Middle frontal gyrus (tissue), 1 donor: ENCODE measurements around the gene CSNK2A2.

Source experiments
- DNase-seq: peaks from one replicate; pipeline ENCODE4 v3.0.0-alpha.2; 2015; ENCODE audit warnings: low spot score; ENCODE audit errors: extremely low spot score

CSNK2A2 gene

DNA sequence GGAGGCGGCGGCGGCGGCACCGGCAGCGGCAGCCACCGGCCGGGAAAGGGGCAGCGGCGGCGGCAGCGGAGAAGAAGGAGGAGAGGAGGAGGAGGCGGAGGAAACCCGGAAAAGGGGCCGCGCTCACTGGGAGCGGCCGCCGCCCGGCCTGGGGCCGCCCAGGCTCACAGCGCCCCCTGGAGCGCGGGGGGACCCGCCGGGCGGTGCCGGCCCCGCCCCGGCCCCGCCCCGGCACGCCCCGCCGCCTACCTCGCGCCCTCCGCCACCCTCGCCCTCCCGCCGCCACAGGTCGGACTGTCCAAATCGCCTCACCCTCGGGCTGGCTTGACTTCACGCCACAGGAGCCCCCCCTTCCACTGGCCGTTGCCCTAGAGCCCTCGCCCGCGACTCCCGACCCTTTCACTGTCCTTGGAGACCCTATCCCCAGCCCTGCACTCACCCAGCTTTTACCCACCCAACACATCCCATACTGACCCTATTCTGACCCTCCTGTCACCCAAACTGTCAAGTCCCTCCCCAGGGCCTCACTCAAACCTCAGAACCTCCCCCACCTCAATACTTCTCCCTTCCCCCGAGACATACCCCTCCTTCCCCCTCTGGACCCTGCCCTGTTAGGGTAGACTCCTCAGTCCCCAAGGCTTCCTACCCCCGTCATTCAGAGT, at the start of gene CSNK2A2:
Gene CSNK2A2 (minus strand): TSS at position 85 of the 662 bp plus-strand sequence. CDS start 370 bp downstream, outside the sequence.
- DNase-seq = no peak

- DNase-seq = no peak
These were observed 45.7 kb upstream of the CSNK2A2 start for GRCh38 chr16:58243528-58244004.

DNA sequence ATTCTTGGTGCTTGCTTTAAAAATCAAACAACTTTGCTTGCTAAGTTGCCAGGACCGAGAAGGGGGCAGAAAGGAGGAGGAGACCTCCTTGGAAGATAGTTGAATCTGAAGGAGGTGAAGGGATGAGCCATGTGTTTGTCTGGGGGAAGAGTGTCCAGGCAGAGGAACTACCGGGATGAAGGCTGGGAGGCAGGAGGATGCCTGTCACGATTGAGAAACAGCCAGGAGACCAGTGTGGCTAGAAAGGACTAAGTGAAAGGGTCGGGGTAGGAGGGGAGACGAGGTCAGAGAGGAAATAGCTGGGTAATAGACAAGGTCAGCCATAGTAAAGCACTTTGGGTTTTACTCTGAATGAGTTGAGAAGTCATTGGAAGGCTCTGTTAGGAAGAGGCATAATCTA, 38.9 kb upstream of the CSNK2A2 start:
- no peak for DNase-seq

DNA sequence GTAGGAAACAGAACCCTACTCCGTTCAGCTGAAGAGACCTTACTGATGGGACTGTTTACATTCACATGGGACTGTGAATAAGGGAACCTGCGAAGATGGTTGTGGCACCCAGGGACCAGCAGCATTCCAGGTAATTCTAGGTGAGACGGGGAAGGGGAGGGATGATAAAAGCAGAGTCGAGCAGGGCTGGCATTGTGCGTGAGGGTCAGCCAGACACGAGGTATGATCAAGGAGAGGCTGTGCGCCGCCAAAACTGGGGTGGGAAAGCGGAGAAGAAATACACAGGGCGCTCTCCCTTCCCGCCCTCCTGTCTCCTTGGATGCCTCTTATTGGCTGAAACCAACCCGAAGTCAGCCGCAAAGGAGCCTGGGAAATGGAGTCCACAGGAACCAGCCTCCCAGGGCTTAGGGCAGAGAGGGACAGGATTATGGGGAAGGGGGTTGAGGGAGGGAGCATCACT, 38.4 kb upstream of the CSNK2A2 start:
- DNase-seq = peak; percentile 64

- DNase-seq = no peak
These were observed 37.8 kb upstream of the CSNK2A2 start for GRCh38 chr16:58235663-58236062.

DNA sequence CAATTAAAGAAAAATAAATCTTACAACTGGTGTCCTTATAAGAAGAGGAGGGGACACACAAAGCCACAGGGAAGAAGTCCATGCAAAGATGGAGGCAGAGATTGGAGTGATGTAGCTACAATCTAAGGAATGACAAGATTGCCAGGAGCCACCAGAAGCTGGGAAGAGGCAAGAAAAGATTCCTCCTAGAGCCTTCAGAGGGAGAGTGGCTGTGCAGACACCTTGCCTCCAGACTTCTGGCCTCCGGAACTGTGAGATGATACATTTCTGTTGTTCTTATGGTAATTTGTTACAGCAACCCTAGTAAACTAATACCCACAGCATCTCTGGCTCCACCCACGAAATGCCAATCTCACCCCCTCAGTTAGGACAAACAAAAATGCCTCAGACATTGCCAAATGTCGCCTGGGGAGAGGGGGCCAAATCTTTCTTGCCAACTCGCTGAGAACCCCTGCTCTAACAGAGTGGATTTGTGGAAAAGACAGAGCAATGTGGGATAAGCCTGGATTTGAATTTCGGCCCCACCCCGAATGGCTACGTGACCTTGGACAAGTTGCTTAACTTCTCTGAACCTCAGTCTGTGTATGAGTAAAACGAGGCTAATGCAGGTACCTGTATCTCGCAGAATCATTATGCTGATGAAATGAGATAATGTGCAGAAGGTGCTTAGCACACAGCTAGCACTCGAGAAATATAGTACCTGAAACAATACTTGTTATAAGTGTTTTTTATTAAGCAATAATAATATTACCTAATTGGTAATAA, 37.1 kb upstream of the CSNK2A2 start:
- DNase-seq = no peak

DNA sequence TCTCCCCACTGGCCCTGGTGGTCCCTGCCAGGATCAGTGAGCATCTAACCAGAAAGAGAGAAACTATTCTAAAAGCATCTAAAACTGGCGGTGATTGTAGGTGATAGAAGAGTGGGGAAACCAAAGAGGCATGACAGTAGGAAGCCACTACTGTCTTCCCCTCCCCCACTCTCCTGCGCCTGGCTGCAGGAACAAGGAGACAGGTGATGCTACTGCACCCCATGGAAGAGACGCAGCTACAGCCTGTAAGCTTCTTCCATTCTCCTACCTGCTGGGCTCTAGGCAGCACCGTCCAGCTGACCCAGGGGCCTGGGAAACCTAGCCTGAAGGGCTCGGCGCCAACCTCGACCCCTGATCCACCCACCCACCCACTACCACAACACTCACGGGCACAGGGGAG, 32.4 kb upstream of the CSNK2A2 start:
- no peak for DNase-seq

DNA sequence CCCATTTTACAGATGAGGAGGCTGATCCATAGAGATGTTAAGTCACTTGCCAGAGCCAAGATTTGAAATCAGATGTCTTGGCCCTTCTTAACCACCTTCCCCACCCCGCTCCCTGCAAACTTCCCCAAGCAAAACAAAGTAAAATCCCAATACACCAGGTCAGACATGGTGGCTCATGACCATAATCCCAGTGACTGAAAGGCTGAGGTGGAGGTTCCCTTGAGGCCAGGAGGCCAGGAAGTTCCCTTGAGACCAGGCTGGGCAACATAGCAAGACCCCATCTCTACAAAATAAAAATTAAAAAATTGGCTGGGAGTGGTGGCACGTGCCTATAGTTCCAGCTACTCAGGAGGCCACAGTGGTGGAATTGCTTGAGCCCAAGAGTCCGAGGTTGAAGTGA, 28.9 kb upstream of the CSNK2A2 start:
- DNase-seq = no peak

GRCh38 chr16:58225965-58226602, 28.2 kb upstream of the CSNK2A2 start:
- no peak for DNase-seq

DNA sequence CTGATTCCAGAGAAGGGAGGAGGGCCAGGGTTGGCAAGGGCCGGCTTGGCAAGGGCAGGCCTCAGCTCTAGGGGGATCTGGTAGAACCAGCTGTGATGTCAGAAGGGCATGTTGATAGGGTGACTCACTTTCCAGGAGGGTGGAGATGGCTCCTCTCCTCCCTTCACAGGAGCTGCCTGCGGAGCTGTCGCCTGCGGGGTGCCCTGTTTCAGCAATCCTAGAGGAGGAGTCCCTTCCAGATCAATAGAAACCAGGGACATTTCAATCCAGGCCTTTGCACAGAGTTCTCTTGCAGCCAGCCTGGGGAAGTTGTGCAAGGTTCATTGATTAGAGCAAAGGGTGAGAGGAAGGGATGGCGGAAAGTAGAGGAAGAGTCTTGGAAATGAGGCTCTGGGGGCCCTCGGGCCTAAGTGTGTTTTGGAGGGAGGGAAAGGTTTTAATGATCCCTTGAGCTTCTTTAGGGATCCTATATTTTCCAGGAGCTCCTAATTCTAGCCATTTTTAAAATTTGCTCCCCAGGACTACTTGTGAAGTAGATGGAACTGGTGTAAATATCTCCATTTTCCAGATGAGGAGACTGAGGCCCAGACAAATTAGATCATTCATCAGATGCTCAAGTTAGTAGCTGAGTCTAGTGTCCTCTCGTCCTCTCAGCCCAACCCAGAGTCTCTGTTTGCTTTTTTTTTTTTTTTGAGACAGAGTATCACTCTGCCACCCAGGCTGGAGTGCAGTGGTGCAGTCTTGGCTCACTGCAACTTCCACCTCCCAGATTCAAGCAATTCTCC, 24.8 kb upstream of the CSNK2A2 start:
- DNase-seq = no peak

- no peak for DNase-seq
These were observed 21.5 kb upstream of the CSNK2A2 start for GRCh38 chr16:58219432-58219831.

DNA sequence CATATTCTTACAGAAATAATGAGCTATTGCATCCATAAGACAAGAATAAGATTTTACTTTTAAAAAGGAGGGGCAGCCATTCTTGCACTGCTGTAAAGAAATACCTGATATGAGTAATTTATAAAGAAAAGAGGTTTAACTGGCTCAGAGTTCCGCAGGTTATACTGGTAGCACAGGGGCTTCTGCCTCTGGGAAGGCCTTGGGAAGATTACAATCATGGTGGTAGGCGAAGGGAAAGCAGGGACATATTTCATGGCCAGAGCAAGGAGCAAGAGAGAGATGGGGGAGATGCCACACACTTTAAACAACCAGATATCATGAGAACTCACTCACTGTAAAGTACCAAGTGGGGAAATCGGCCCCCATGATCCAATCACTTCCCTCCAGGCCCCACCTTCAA, 20.9 kb upstream of the CSNK2A2 start:
- no peak for DNase-seq

DNA sequence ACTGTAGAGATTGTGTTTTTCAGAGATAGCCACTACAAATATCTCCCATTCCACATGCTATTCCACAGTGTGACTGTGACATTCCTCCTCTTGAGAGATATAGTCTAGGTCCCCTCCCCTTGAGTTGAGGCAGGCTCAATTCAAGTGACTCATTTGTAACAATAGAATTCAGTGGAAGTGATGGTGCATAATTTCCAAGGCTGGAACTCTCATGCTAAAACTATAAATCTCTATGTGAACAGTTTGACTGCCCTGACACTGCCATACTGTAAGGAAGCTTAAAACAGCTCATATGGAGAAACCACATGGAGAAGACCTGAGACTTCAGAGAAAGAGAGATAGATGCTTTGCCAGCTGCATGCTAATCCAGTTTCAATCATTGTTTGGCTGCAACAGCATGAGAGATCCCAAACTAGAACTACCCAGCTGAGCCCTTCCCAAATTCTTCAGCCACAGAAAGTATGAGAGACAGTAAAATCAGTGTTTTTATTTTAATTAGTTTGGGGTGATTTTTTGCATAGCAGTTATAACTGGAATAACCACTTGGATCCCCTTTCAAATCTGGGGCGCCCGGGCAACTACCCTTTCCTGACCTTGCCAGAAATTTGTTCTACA, 19.5 kb upstream of the CSNK2A2 start:
- no peak for DNase-seq

DNA sequence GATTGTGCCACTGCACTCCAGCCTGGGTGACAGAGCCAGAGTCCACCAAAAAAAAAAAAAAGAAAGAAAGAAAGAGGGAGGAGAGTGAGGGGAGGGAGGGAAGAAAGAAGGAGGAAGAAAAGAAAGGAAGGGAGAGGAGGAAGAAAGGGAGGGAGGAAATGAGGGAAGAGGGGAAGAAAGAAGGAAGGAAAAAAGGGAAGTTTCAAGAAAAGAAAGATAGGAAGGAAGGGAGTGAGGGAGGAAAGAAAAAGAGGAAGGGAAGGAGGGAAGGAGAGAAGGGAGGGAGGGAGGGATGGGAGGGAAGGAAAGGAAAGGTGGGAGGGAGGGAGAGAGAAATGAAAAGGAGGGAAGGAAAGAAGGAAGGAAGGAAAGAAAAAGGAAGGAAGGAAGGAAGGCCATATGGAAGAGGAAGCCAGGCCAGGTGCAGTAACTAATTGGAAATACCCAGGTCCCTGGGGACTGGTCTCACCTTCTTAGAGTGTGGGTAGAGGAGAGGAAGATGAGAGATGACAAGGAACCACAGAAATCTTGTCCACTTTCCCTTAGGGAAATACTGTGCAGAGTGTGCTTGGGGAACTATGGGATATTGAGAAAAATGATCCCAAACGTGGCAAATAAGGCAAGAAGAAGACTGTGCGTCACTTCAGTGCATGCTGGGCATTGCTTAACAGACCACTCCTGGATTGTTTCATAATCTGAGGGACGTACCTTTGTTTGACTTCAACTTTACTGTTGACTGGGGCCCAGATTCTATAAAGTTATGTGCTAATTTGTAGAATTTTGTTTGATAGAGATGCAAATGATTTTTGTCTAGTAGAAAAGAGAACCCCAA, 15.1 kb upstream of the CSNK2A2 start:
- DNase-seq = no peak

DNA sequence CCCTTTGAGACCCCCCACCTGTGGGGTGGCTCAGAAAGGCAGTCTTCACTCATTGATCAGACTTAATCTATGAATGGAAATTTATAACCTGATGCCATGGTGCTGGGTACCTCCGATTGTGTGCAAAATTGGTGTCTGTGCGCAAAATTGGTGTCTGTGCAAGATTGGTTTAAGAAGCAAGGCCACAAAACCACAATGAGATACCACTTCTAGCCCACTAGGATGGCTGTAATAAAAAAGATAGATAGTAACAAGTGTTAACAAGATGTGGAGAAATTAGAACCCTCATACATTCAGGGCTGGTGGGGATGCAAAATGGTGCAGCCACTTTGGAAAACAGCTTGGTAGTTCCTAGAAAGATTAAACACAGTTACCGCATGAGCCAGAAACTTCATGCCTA, 13.9 kb upstream of the CSNK2A2 start:
- DNase-seq = no peak

DNA sequence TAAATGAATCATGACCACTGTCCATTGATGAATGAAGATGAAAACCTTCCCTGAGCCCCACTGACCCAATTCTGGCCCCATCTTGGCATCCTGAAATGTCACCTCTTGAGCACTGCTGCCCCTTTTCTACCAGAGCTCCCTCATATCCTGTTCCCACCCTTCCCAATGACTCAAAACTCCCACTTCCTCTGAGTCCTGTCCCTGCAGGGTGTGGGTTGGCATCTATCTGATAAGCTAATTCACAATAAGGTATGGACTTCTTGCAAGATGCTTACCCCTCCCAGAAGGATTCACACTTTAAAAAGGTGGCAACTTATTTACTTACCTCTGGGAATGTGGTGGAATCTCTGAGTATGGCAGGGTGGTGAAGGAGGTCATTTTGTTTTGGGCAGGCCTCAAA, 13.3 kb upstream of the CSNK2A2 start:
- no peak for DNase-seq

GRCh38 chr16:58205276-58206036, 7.5 kb upstream of the CSNK2A2 start:
- no peak for DNase-seq

DNA sequence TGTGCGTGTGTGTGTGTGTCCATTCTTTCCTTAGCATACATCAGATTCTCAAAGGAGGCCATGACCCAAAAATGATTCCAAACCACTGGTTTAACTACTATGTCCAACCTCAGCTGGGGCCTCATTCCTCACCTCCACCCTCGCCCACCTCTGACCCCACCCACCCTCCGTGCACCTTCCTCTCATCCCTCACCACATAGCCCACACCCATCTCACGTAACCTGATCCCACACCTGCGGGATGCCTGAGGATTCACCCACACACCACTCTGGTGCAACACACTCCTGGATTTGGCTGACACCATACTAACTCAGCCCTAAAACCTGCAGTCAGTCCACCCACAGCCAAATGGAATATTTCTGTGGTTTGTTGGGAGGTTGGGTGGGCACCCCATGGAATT, 3.3 kb upstream of the CSNK2A2 start:
- DNase-seq = no peak

- DNase-seq = no peak
These were observed 2.3 kb upstream of the CSNK2A2 start for GRCh38 chr16:58200004-58200797.
